Gastroesophageal sphincter (tissue), 4 donors: Measurements from ENCODE around the gene TTC7B. TPM values are rescaled to one million over a fixed set of nuclear protein-coding genes. Genes with fewer than 3 reads are reported as not detected.
"Not testable (repeated sequence)": the region's sequence is repeated elsewhere in the genome, so short reads cannot be mapped to it uniquely, and the experiment has no call there.

Experiments used
- ATAC-seq: fragments of 150-250 bp; one replicate; pipeline ENCODE4 v1.9.1; 2016; ENCODE audit warnings: mild to moderate bottlenecking, moderate library complexity
- H3K27ac ChIP-seq, 4 donors: fragments of 200-600 bp; sonication (generic) in 3 of 4; 1 replicate in 3 of 4; 2 replicates in 1 of 4; pipeline ENCODE4 v1.5.1; 2016 to 2019
- H3K27me3 ChIP-seq: fragments of 200-600 bp; sonication (generic); one replicate; pipeline ENCODE4 v1.5.1; 2019
- H3K36me3 ChIP-seq, 2 donors: fragments of 200-600 bp; sonication (generic); one replicate each; pipeline ENCODE4 v1.5.1; 2019; ENCODE audit warnings: control low read depth in 1 of 2
- H3K4me1 ChIP-seq, 3 donors: fragments of 200-600 bp; sonication (generic); 1 replicate in 2 of 3; 2 replicates in 1 of 3; pipeline ENCODE4 v1.5.1; 2016 to 2019; ENCODE audit warnings: control low read depth in 2 of 3
- H3K4me3 ChIP-seq, 2 donors: fragments of 200-600 bp; sonication (generic); one replicate each; pipeline ENCODE4 v1.5.1; 2019; ENCODE audit warnings: mild to moderate bottlenecking in 1 of 2, moderate library complexity in 1 of 2
- H3K9me3 ChIP-seq, 3 donors: fragments of 200-600 bp; sonication (generic); one replicate each; pipeline ENCODE4 v1.5.1; 2017 to 2019; ENCODE audit warnings: control low read depth in 2 of 3
- CTCF ChIP-seq, 4 experiments: fragments of 200-600 bp in 2 of 4; fragments of 450-650 bp in 2 of 4; sonication (generic) in 1 of 4; IDR thresholded peaks; one replicate each; pipeline ENCODE4 v1.5.1; 2017 to 2019; ENCODE audit warnings: antibody characterized with exemption in 4 of 4, mild to moderate bottlenecking in 2 of 4, moderate library complexity in 2 of 4
- EP300 ChIP-seq: sonication (generic); formaldehyde crosslinking; IDR thresholded peaks from one replicate; pipeline ENCODE4 v1.6.1; 2017; ENCODE audit warnings: antibody characterized with exemption, mild to moderate bottlenecking
- POLR2A ChIP-seq, 2 donors: fragments of 450-650 bp; IDR thresholded peaks; one replicate each; pipeline ENCODE4 v1.6.1; 2017; ENCODE audit warnings: antibody characterized with exemption in 2 of 2, mild to moderate bottlenecking in 2 of 2, moderate library complexity in 1 of 2
- POLR2AphosphoS5 ChIP-seq: sonication (generic); formaldehyde crosslinking; IDR thresholded peaks from one replicate; pipeline ENCODE4 v1.6.1; 2017; ENCODE audit warnings: antibody characterized with exemption
- WGBS, 2 donors: methylation state at CpG; one replicate each; pipeline ENCODE4 v1.1.5; 2018; ENCODE audit warnings: low coverage in 1 of 2; 5-methylcytosine and 5-hydroxymethylcytosine counted together
- total RNA-seq, 4 donors: library from RNA; depleted of rRNA; stranded (reverse); fragments of >200 nt; gene quantifications; one replicate each; pipeline ENCODE4 v1.1.0, GENCODE V29; 2016

Gene TTC7B
- total RNA-seq, 4 donors from 2014 or later = 59.0 to 170 (median 64.1) TPM

GRCh38 chr14:90848944-90849731 lies 32.9 kb upstream of the TTC7B start:
- peaks cover 0 to 22% of the 10 kb centered on the region in 2 donors for H3K36me3 ChIP-seq
- H3K4me3 ChIP-seq = no peak overlapping the region
- no peak overlapping the region for H3K27ac ChIP-seq
- no peak for ATAC-seq
- WGBS, 2 donors = 85 to 90% methylated on average over 13 to 15 of the region's 17 CpGs
- no peaks in the 10 kb centered on the region for H3K9me3 ChIP-seq
- no peaks in the 10 kb centered on the region for H3K27me3 ChIP-seq
- TF ChIP-seq EP300 (no peak), POLR2AphosphoS5 (no peak), CTCF (IDR thresholded peaks at IDR 0.05) (no peak), POLR2A (IDR thresholded peaks at IDR 0.05) (no peak)
- H3K4me1 ChIP-seq = peaks cover 0 to 8% (median 0%) of the 10 kb centered on the region in 3 donors

GRCh38 chr14:90846511-90846910 lies 30.3 kb upstream of the TTC7B start:
- Histone ChIP-seq H3K4me3 (no peak overlapping the region), H3K4me1 (peaks cover 0 to 8% (median 0%) of the 10 kb centered on the region in 3 donors), H3K27me3 (no peaks in the 10 kb centered on the region), H3K36me3 (peaks cover 0 to 22% of the 10 kb centered on the region in 2 donors), H3K27ac (no peak overlapping the region), H3K9me3 (no peaks in the 10 kb centered on the region)
- no peak for TF ChIP-seq POLR2A (IDR thresholded peaks at IDR 0.05)
- TF ChIP-seq CTCF (IDR thresholded peaks at IDR 0.05) = no peak
- TF ChIP-seq POLR2AphosphoS5 = no peak
- TF ChIP-seq EP300 = no peak
- no peak for ATAC-seq
- 95 to 100% methylated on average over 4 of the region's 4 CpGs for WGBS, 2 donors

- no peaks in the 10 kb centered on the region for H3K27me3 ChIP-seq
- WGBS, 2 donors = 79 to 88% methylated on average over 1 to 2 of the region's 3 CpGs
- H3K4me1 ChIP-seq = peaks cover 0 to 4% (median 4%) of the 10 kb centered on the region in 3 donors
- H3K4me3 ChIP-seq = no peak overlapping the region
- TF ChIP-seq POLR2A (IDR thresholded peaks at IDR 0.05) (no peak), POLR2AphosphoS5 (no peak), CTCF (IDR thresholded peaks at IDR 0.05) (no peak), EP300 (no peak)
- H3K9me3 ChIP-seq = no peaks in the 10 kb centered on the region
- ATAC-seq = no peak
- H3K36me3 ChIP-seq = peaks cover 0 to 15% of the 10 kb centered on the region in 2 donors
- no peak overlapping the region for H3K27ac ChIP-seq
These were observed 28.1 kb upstream of the TTC7B start for GRCh38 chr14:90844321-90844720.

- TF ChIP-seq CTCF (IDR thresholded peaks at IDR 0.05) (no peak), POLR2A (IDR thresholded peaks at IDR 0.05) (no peak), POLR2AphosphoS5 (no peak), EP300 (no peak)
- peaks cover 0 to 14% of the 10 kb centered on the region in 2 donors for H3K36me3 ChIP-seq
- H3K4me1 ChIP-seq = peaks cover 0 to 13% (median 6%) of the 10 kb centered on the region in 3 donors
- WGBS, 2 donors = 67 to 84% methylated on average over 2 to 5 of the region's 6 CpGs
- H3K9me3 ChIP-seq = no peaks in the 10 kb centered on the region
- no peak overlapping the region for H3K27ac ChIP-seq
- H3K27me3 ChIP-seq = no peaks in the 10 kb centered on the region
- H3K4me3 ChIP-seq = no peak overlapping the region
- ATAC-seq = no peak
These were observed 26.5 kb upstream of the TTC7B start for GRCh38 chr14:90842726-90843125.

GRCh38 chr14:90840667-90841066 lies 24.4 kb upstream of the TTC7B start:
- not testable (repeated sequence) for H3K36me3 ChIP-seq, ATAC-seq, H3K27me3 ChIP-seq, H3K4me3 ChIP-seq, H3K27ac ChIP-seq, H3K9me3 ChIP-seq
- WGBS, 2 donors = 83 to 100% methylated on average over 1 to 4 of the region's 4 CpGs
- peaks cover 0 to 13% (median 6%) of the 10 kb centered on the region in 3 donors for H3K4me1 ChIP-seq
